Lung (tissue), 12 donors: ENCODE results near the gene FAM3A. TPM values are rescaled to one million over a fixed set of nuclear protein-coding genes. Genes with fewer than 3 reads are reported as not detected.

Experiments
- ATAC-seq: fragments of 200-7000 bp; cut with Tn5 transposase; one replicate; pipeline ENCODE4 v1.9.1; 2020; ENCODE audit warnings: moderate number of reproducible peaks; ENCODE audit not compliant: insufficient read depth, low FRiP score
- DNase-seq, 3 donors: peaks; one replicate each; pipeline ENCODE4 v3.0.0-alpha.2; 2013 to 2017
- H3K27ac ChIP-seq, 2 donors: one replicate each; pipeline ENCODE4 v1.5.1; 2013; ENCODE audit warnings: mild to moderate bottlenecking in 2 of 2, moderate library complexity in 2 of 2, control low read depth in 1 of 2, inconsistent platforms in 1 of 2, low read depth in 1 of 2, low read length in 1 of 2
- H3K27me3 ChIP-seq, 3 donors: one replicate each; pipeline ENCODE4 v1.5.1; 2013; ENCODE audit warnings: low read length in 2 of 3; ENCODE audit not compliant: control insufficient read depth in 3 of 3, insufficient read depth in 3 of 3
- H3K36me3 ChIP-seq, 4 donors: one replicate each; pipeline ENCODE4 v1.5.1; 2013; ENCODE audit warnings: low read length in 4 of 4, mild to moderate bottlenecking in 1 of 4, moderate library complexity in 1 of 4; ENCODE audit not compliant: control insufficient read depth in 4 of 4, insufficient read depth in 4 of 4
- H3K4me1 ChIP-seq, 5 donors: one replicate each; pipeline ENCODE4 v1.5.1; 2013; ENCODE audit warnings: low read length in 5 of 5, mild to moderate bottlenecking in 2 of 5, moderate library complexity in 1 of 5; ENCODE audit not compliant: control insufficient read depth in 5 of 5, insufficient read depth in 5 of 5
- H3K4me3 ChIP-seq: one replicate; pipeline ENCODE4 v1.5.1; 2013; ENCODE audit warnings: mild to moderate bottlenecking, control low read depth, moderate library complexity
- H3K9ac ChIP-seq, 2 donors: one replicate each; pipeline ENCODE4 v1.5.1; 2013; ENCODE audit warnings: low read length in 2 of 2, control low read depth in 1 of 2; ENCODE audit not compliant: insufficient read depth in 1 of 2
- H3K9me3 ChIP-seq, 4 donors: one replicate each; pipeline ENCODE4 v1.5.1; 2013; ENCODE audit warnings: low read length in 3 of 4, mild to moderate bottlenecking in 1 of 4, moderate library complexity in 1 of 4; ENCODE audit not compliant: control insufficient read depth in 4 of 4, insufficient read depth in 3 of 4
- CTCF ChIP-seq: IDR thresholded peaks from 2 replicates; pipeline ENCODE4 v1.5.1; 2012; ENCODE audit warnings: mild to moderate bottlenecking; ENCODE audit errors: control extremely low read depth, extremely low read depth
- WGBS, 2 donors: extraction: QIAGEN DNeasy Blood & Tissue Kit; methylation state at CpG; one replicate each; pipeline ENCODE4 v1.1.7; 2013; 5-methylcytosine and 5-hydroxymethylcytosine counted together
- polyA plus RNA-seq, 2 donors: library from polyadenylated mRNA; stranded (reverse); fragments of 200-250 nt; gene quantifications; one replicate each; pipeline ENCODE4 v1.2.1, GENCODE V29; 2013
- total RNA-seq, 2 donors: library from RNA; depleted of rRNA in 1 of 2; stranded (reverse); fragments of >200 nt in 1 of 2; gene quantifications; one replicate each; pipeline ENCODE4 v1.2.1, GENCODE V29; 2014 to 2021
- donor health status: control.
- donor health status: control.
- donor health status: Bipolar disorder and iron deficiency.
- donor health status: healthy.
- donor health status: DM: yes; HTN: yes; CAD: no.

Gene FAM3A
- total and polyA plus RNA-seq, 4 donors = 21.5 to 61.2 (median 46.2) TPM

DNA sequence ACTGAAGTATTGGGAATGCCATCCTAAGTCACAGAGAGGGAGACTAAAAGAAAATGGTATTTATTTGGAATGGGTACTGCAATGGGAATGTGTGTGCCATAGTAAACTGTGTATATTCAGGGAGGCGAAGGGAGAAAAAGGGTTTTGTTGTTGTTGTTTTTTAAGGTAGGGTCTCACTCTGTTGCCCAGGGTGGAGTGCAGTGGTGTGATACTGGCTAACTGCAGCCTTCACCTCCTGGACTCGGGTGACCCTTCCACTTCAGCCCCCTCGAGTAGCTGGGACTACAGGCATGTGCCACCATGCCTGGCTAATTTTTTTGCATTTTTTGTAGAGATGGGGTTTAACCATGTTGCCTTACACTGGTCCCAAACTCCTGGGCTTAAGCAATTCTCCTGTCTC is 21.3 kb downstream of the FAM3A start:
- WGBS, 2 donors = 77 to 93% methylated on average over 3 of the region's 3 CpGs
- no peak for TF ChIP-seq CTCF
- H3K4me3 ChIP-seq = no peak overlapping the region
- no peak overlapping the region for H3K9ac ChIP-seq
- H3K27me3 ChIP-seq = peaks cover 0 to under 1% (median 0%) of the 10 kb centered on the region in 3 donors
- H3K36me3 ChIP-seq = no peaks in the 10 kb centered on the region
- no peaks in the 10 kb centered on the region for H3K4me1 ChIP-seq
- H3K27ac ChIP-seq = no peak overlapping the region
- H3K9me3 ChIP-seq = no peaks in the 10 kb centered on the region
- no peak for ATAC-seq
- DNase-seq = no peak

DNA sequence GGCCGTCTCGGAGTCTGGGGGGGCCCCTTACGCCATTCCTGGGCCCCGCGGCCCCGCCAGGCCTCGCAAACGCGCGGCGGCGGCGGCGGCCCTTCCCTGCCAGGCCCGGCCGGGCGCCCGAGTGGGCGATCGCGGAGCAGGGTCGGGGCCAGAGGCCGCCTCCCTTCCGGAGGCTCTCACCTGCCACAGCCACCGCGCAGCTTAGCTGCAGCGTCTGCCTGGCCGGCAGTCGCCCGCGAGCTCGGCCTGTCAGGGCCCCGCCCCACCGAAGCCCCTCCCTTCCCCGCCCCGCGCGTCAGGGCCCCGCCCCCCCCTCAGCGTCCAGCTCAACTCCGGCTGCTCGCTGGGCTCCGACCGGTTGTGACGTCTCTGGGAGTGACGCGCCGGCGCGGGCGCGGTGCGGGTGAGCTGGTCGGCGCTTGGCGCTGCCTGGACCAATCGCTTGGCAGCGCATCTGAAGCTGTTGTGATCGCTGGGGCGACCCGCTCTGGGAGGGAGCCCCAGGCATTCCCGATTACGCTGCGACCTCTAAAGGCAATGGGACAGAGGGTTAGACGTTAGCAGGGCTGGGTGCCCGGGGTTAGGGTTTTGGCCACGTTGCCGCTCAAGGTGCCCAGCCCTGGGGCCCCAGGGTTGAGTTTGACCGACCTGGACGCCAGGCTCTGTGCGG is 25.5 kb downstream of the FAM3A start, which contains the start of gene SLC10A3:
SLC10A3 (minus strand) TSS at position 216 of the 670 bp plus-strand sequence. CDS start 1,689 bp downstream, outside the sequence.
- Histone ChIP-seq H3K4me1 (peaks cover 0 to 5% (median 0%) of the 10 kb centered on the region in 5 donors), H3K4me3 (peak within 1 kb of the TSS; percentile 60), H3K9me3 (peaks cover 0 to 3% (median 0%) of the 10 kb centered on the region in 4 donors), H3K36me3 (no peaks in the 10 kb centered on the region), H3K27ac (peak within 1 kb of the TSS; percentile 91 to 97), H3K27me3 (no peaks in the 10 kb centered on the region), H3K9ac (peak within 1 kb of the TSS; percentile 55 to 80)
- ATAC-seq (peak; percentile 85), DNase-seq (peak; percentile 94 to 97 (median 97))
- WGBS, 2 donors = 0 to 33% methylated on average over 10 to 71 of the region's 71 CpGs
- TF ChIP-seq CTCF = no peak

GRCh38 chrX:154490021-154490413 is 26.0 kb downstream of the FAM3A start:
- Histone ChIP-seq H3K4me3 (peak overlapping the region; percentile 60), H3K27ac (peak overlapping the region; percentile 89 to 91), H3K9ac (peak overlapping the region in 1 of 2 donors; percentile 55), H3K9me3 (peaks cover 0 to 3% (median 0%) of the 10 kb centered on the region in 4 donors), H3K36me3 (peaks cover 0 to 4% (median 0%) of the 10 kb centered on the region in 4 donors), H3K4me1 (peaks cover 0 to 5% (median 0%) of the 10 kb centered on the region in 5 donors), H3K27me3 (no peaks in the 10 kb centered on the region)
- 1 to 34% methylated on average over 7 to 19 of the region's 19 CpGs for WGBS, 2 donors
- DNase-seq (peak; percentile 39 to 46 (median 44)), ATAC-seq (peak; percentile 3)
- TF ChIP-seq CTCF = no peak
